Endothelial cell of umbilical vein (primary cell): ENCODE results near the gene OXA1L. TPM values are rescaled to one million over a fixed set of nuclear protein-coding genes. Genes with fewer than 3 reads are reported as not detected.

Source experiments
- BruUV-seq: library from RNA; stranded (reverse); fragments of 400-500 nt; replicated peaks from 2 replicates; lab custom pipeline; 2021; lab: Mats Ljungman, UMichigan
- CTCF ChIA-PET: fragments of 300-600, 350-600 bp; sonication (Branson Sonifier 250); formaldehyde crosslinking; loops from one replicate; lab custom pipeline; 2021; ENCODE audit warnings: antibody characterized with exemption, inconsistent platforms; lab: Charles Lee
- POLR2A ChIA-PET: fragments of 300-600, 350-600 bp; sonication (Branson Sonifier 250); formaldehyde crosslinking; loops from one replicate; lab custom pipeline; 2021; ENCODE audit warnings: antibody characterized with exemption, inconsistent platforms; lab: Charles Lee
- DNase-seq: peaks from one replicate; pipeline ENCODE4 v3.0.0-alpha.2; 2011; ENCODE audit warnings: low read depth, low spot score
- FAIRE-seq: peaks from 2 replicates; lab custom pipeline; 2011; peaks lifted over from hg19 to GRCh38; lab: Jason Lieb, UNC
- H2AFZ ChIP-seq: 2 replicates; pipeline ENCODE4 v1.6.0; 2012; ENCODE audit warnings: low read depth, low read length, control low read depth, inconsistent platforms
- H3K27ac ChIP-seq: 2 replicates; pipeline ENCODE4 v1.5.1; 2011; ENCODE audit warnings: low read depth, mild to moderate bottlenecking, control low read depth, low read length, moderate library complexity; ENCODE audit not compliant: insufficient read depth
- H3K27me3 ChIP-seq, 2 experiments: 2 replicates each; pipeline versions ENCODE4 v1.6.0 to v1.6.1; 2011; ENCODE audit warnings: low read length in 2 of 2, mixed read lengths in 1 of 2; ENCODE audit not compliant: control insufficient read depth in 2 of 2, insufficient read depth in 2 of 2
- H3K36me3 ChIP-seq, 2 experiments: 2 replicates in 1 of 2; 3 replicates in 1 of 2; pipeline ENCODE4 v1.5.1; 2011; ENCODE audit warnings: low read length in 2 of 2, mild to moderate bottlenecking in 1 of 2, moderate library complexity in 1 of 2; ENCODE audit not compliant: control insufficient read depth in 2 of 2, insufficient read depth in 2 of 2; ENCODE audit errors: extremely low read depth in 1 of 2
- H3K4me1 ChIP-seq: 3 replicates; pipeline ENCODE4 v1.5.1; 2011; ENCODE audit warnings: mild to moderate bottlenecking, low read length; ENCODE audit not compliant: control insufficient read depth, insufficient read depth; ENCODE audit errors: extremely low read depth
- H3K4me2 ChIP-seq: 2 replicates; pipeline ENCODE4 v1.6.1; 2011; ENCODE audit warnings: low read length, control low read depth, mixed read lengths; ENCODE audit not compliant: insufficient read depth
- H3K4me3 ChIP-seq, 3 experiments: fragments of 200-600 bp in 1 of 3; sonication (generic), shearing (Covaris generic) in 1 of 3; replicated peaks in 1 of 3; 2 replicates each; pipeline ENCODE4 v1.5.1; 2011 to 2016; ENCODE audit warnings: control low read depth in 3 of 3, low read length in 3 of 3, mild to moderate bottlenecking in 2 of 3, inconsistent platforms in 1 of 3, low read depth in 1 of 3, moderate library complexity in 1 of 3; ENCODE audit not compliant: insufficient read depth in 1 of 3
- H3K79me2 ChIP-seq: 2 replicates; pipeline ENCODE4 v1.6.0; 2012; ENCODE audit warnings: low read length, inconsistent platforms; ENCODE audit not compliant: control insufficient read depth, insufficient read depth
- H3K9ac ChIP-seq: replicated peaks from 2 replicates; pipeline ENCODE3; 2011; ENCODE audit warnings: low read length, control low read depth; ENCODE audit not compliant: insufficient read depth; ENCODE audit errors: extremely low read depth
- H3K9me1 ChIP-seq: replicated peaks from 3 replicates; pipeline ENCODE4 v1.6.0; 2011; ENCODE audit warnings: mild to moderate bottlenecking, low read length; ENCODE audit not compliant: control insufficient read depth, insufficient read depth; ENCODE audit errors: extremely low read depth
- H3K9me3 ChIP-seq: replicated peaks from 2 replicates; pipeline ENCODE4 v1.5.1; 2012; ENCODE audit warnings: low read length, inconsistent platforms; ENCODE audit not compliant: control insufficient read depth, insufficient read depth
- H4K20me1 ChIP-seq: replicated peaks from 2 replicates; pipeline ENCODE3; 2011; ENCODE audit warnings: mild to moderate bottlenecking, low read length; ENCODE audit not compliant: control insufficient read depth, insufficient read depth; ENCODE audit errors: extremely low read depth
- EZH2 ChIP-seq: IDR thresholded peaks from 2 replicates; pipeline ENCODE4 v1.6.1; 2012; ENCODE audit warnings: borderline replicate concordance, low read depth, mild to moderate bottlenecking, moderate library complexity, low read length, inconsistent platforms; ENCODE audit not compliant: severe bottlenecking
- FOS ChIP-seq: IDR thresholded peaks from 2 replicates; pipeline ENCODE4 v1.6.1; 2011; ENCODE audit warnings: mild to moderate bottlenecking, low read length, moderate library complexity, borderline replicate concordance; ENCODE audit not compliant: insufficient read depth
- GATA2 ChIP-seq: IDR thresholded peaks from 2 replicates; pipeline ENCODE4 v1.7.0; 2011; ENCODE audit warnings: low read depth, mild to moderate bottlenecking, moderate library complexity, mixed read lengths, low read length; ENCODE audit not compliant: insufficient read length, insufficient read depth
- JUN ChIP-seq: IDR thresholded peaks from 2 replicates; pipeline ENCODE4 v1.6.1; 2011; ENCODE audit warnings: borderline replicate concordance, low read depth; ENCODE audit not compliant: insufficient read length, insufficient read depth
- MYC ChIP-seq: IDR thresholded peaks from one replicate; pipeline ENCODE4 v1.6.1; 2011; ENCODE audit warnings: mild to moderate bottlenecking, low read depth, low read length
- POLR2AphosphoS5 ChIP-seq: IDR thresholded peaks from 2 replicates; pipeline ENCODE4 v1.6.1; 2012; ENCODE audit warnings: low read depth, mild to moderate bottlenecking, control low read depth, low read length, moderate library complexity; ENCODE audit not compliant: insufficient read depth
- dilution Hi-C: fragments of 300-500 bp; cut with MboI; formaldehyde crosslinking; loops from one replicate; pipeline ENCODE4 v1.15.0; 2019; ENCODE audit warnings: low sequenced_read_pairs; ENCODE audit not compliant: extremely low pct_ligation_motif_present
- intact Hi-C: fragments of 100-400 bp; cut with micrococcal nuclease; formaldehyde crosslinking; loops from one replicate; pipeline ENCODE4 v1.10.0; 2022
- polyA plus RNA-seq, 4 experiments: library from polyadenylated mRNA; depleted of rRNA in 3 of 4; stranded (reverse) in 3 of 4; unstranded in 1 of 4; fragments of >200 nt; gene quantifications; 2 replicates each; pipeline versions ENCODE4 v1.2.1 to v1.2.3, GENCODE V29; 2011 to 2012; ENCODE audit warnings: missing spikeins in 1 of 4
- total RNA-seq: library from RNA; stranded (reverse); gene quantifications from 2 replicates; pipeline ENCODE4 v1.2.3, GENCODE V29; 2021
- TF ChIP-seq, protein P1 (sequence below), 2 donors: IDR thresholded peaks; 1 replicate in 1 of 2; 2 replicates in 1 of 2; pipeline ENCODE4 v1.5.1; 2011; ENCODE audit warnings: low read length in 2 of 2, mild to moderate bottlenecking in 2 of 2, moderate library complexity in 2 of 2, control low read depth in 1 of 2, inconsistent platforms in 1 of 2, low read depth in 1 of 2; ENCODE audit not compliant: insufficient read depth in 1 of 2; ENCODE audit errors: extremely low read depth in 1 of 2
- TF ChIP-seq, protein P2 (sequence below): IDR thresholded peaks from 2 replicates; pipeline ENCODE4 v1.6.1; 2011; ENCODE audit not compliant: insufficient read depth, insufficient read length

Gene OXA1L
- total and polyA plus RNA-seq, 2 donors (not counting 3 experiments of a cell fraction or from before 2014, with no cell fraction given), result 212 to 294 TPM

DNA sequence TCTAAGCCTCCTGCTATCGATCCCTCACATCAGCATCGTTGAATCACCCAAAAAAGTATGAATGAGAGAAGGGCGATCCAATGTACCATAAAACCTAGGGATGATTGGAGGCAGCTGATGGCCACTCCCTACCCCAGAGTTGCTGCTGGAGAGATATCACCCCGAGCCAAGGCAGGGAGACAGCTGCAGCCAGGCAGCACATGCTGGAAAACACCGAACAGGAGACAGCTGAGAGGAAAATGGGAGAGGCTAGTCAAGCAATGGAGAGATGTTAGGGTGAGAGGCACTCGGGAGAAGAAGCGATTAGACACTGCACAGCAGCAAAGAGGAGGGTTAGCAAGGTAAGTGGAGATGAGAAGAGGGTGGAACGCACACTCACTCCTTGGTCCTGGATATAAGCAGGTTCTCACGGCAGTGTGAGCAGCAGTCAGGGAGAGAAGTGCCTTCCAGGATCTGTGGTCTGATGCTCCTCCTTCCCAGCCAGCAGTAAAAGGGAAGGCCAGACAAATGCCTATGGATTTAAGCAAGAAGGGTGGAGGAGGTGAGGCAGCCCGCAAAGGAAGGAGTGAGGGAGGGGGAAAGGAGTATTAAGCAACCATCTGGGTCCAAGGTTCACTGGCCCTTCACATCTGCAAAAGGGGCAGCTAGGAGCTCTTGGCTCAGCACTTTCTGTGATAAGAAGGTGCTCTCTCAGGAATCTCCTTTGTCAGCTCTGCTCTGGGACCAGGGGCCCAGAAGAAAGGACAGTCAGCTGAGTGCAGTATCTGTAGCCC, 48.6 kb downstream of the OXA1L start, which contains the start of gene SLC7A7:
Gene SLC7A7 (minus strand): TSS at position 495 of the 773 bp plus-strand sequence. CDS start 2,037 bp downstream, outside the sequence.
- H3K27ac ChIP-seq, result no peak within 1 kb of the TSS
- no peak within 1 kb of the TSS for H3K4me3 ChIP-seq
- BruUV-seq, result no TSS peak
- H3K9me1 ChIP-seq, result no peaks in the 10 kb centered on the region
- H3K4me2 ChIP-seq, result no peak within 1 kb of the TSS
- H3K36me3 ChIP-seq, result peaks cover 0 to 5% of the 10 kb centered on the region in 2 experiments
- DNase-seq, result no peak
- POLR2A ChIA-PET, result interaction anchor here (0.5 kb wide), 1 partner anchor 9 kb away, joined by 4 read pairs; no protein-coding TSS in a partner anchor
- dilution Hi-C loops (no loop called here), intact Hi-C loops (no loop called here)
- H2AFZ ChIP-seq, result peak within 1 kb of the TSS; percentile 71
- TF ChIP-seq, protein P1, sequence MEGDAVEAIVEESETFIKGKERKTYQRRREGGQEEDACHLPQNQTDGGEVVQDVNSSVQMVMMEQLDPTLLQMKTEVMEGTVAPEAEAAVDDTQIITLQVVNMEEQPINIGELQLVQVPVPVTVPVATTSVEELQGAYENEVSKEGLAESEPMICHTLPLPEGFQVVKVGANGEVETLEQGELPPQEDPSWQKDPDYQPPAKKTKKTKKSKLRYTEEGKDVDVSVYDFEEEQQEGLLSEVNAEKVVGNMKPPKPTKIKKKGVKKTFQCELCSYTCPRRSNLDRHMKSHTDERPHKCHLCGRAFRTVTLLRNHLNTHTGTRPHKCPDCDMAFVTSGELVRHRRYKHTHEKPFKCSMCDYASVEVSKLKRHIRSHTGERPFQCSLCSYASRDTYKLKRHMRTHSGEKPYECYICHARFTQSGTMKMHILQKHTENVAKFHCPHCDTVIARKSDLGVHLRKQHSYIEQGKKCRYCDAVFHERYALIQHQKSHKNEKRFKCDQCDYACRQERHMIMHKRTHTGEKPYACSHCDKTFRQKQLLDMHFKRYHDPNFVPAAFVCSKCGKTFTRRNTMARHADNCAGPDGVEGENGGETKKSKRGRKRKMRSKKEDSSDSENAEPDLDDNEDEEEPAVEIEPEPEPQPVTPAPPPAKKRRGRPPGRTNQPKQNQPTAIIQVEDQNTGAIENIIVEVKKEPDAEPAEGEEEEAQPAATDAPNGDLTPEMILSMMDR (IDR thresholded peaks at IDR 0.05; ENCODE audit: extremely low read depth in 1 of 2, insufficient read depth in 1 of 2, low read depth in 1 of 2, low read length in 2 of 2), result no peak
- TF ChIP-seq MYC (no peak), GATA2 (no peak), JUN (no peak), POLR2AphosphoS5 (no peak), EZH2 (no peak), FOS (no peak)
- TF ChIP-seq, protein P2, sequence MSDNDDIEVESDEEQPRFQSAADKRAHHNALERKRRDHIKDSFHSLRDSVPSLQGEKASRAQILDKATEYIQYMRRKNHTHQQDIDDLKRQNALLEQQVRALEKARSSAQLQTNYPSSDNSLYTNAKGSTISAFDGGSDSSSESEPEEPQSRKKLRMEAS, result no peak
- H3K9ac ChIP-seq, result no peak within 1 kb of the TSS
- no peak for FAIRE-seq
- H3K9me3 ChIP-seq, result no peaks in the 10 kb centered on the region
- no peaks in the 10 kb centered on the region for H3K27me3 ChIP-seq
- H4K20me1 ChIP-seq, result no peaks in the 10 kb centered on the region
- CTCF ChIA-PET, result interaction anchor here (1.0 to 7.7 kb wide), 4 partner anchors 10 to 245 kb away, joined by 3 to 77 read pairs (median 5); no protein-coding TSS in a partner anchor
- H3K79me2 ChIP-seq, result no peaks in the 10 kb centered on the region
- H3K4me1 ChIP-seq, result peaks cover 27% of the 10 kb centered on the region
